GM04503 (cell line): ENCODE measurements around the gene TRAPPC1.

Experiments used
- DNase-seq: peaks from one replicate; pipeline ENCODE4 v3.0.0-alpha.2; 2012; ENCODE audit warnings: low read depth

TRAPPC1 gene

GRCh38 chr17:7940743-7941142 lies 9.0 kb upstream of the TRAPPC1 start:
- DNase-seq, result no peak

- no peak for DNase-seq
These were observed 8.3 kb upstream of the TRAPPC1 start for GRCh38 chr17:7940034-7940433.

GRCh38 chr17:7935859-7936258 lies 4.1 kb upstream of the TRAPPC1 start:
- no peak for DNase-seq

GRCh38 chr17:7932949-7933348 lies 1.2 kb upstream of the TRAPPC1 start:
- DNase-seq, result no peak

GRCh38 chr17:7932483-7932891 lies 741 bp upstream of the TRAPPC1 start:
- DNase-seq, result no peak

GRCh38 chr17:7930841-7931631 lies 710 bp downstream of the TRAPPC1 start:
- DNase-seq, result no peak

GRCh38 chr17:7929158-7930023 lies 2.4 kb downstream of the TRAPPC1 start, which contains the start of gene KCNAB3:
Gene KCNAB3 (minus strand): TSS chr17:7929856. CDS start chr17:7929435, 421 bp downstream.
- no peak for DNase-seq

GRCh38 chr17:7927596-7927995 lies 4.2 kb downstream of the TRAPPC1 start:
- DNase-seq, result no peak

GRCh38 chr17:7922845-7923628 lies 8.7 kb downstream of the TRAPPC1 start:
- no peak for DNase-seq

GRCh38 chr17:7922269-7922844 lies 9.4 kb downstream of the TRAPPC1 start:
- DNase-seq, result no peak

- no peak for DNase-seq
These were observed 14.9 kb downstream of the TRAPPC1 start for GRCh38 chr17:7916808-7917207.

GRCh38 chr17:7916385-7916682 lies 15.4 kb downstream of the TRAPPC1 start:
- no peak for DNase-seq

- no peak for DNase-seq
These were observed 15.9 kb downstream of the TRAPPC1 start, which contains the start of gene RNF227 for GRCh38 chr17:7915611-7916384. Gene RNF227 (minus strand): TSS chr17:7916289. CDS start chr17:7916195, 94 bp downstream.

- DNase-seq, result no peak
These were observed 16.6 kb downstream of the TRAPPC1 start for GRCh38 chr17:7915179-7915610.

GRCh38 chr17:7912927-7913524 lies 18.7 kb downstream of the TRAPPC1 start:
- no peak for DNase-seq

GRCh38 chr17:7911116-7911515 lies 20.6 kb downstream of the TRAPPC1 start:
- no peak for DNase-seq

GRCh38 chr17:7910711-7911110 lies 21.0 kb downstream of the TRAPPC1 start:
- no peak for DNase-seq

GRCh38 chr17:7910281-7910680 lies 21.5 kb downstream of the TRAPPC1 start:
- no peak for DNase-seq

- no peak for DNase-seq
These were observed 22.7 kb downstream of the TRAPPC1 start for GRCh38 chr17:7909089-7909488.
